RWPE1 (cell line): ENCODE measurements around the gene KRT80.

Experiments
- CTCF ChIA-PET: fragments of 350-600 bp; sonication (Branson Sonifier 250); formaldehyde crosslinking; extraction: SDS; loops from one replicate; lab custom pipeline; 2021; lab: Yijun Ruan, JAX
- POLR2A ChIA-PET: fragments of 400-600 bp; formaldehyde crosslinking; extraction: SDS; loops from one replicate; lab custom pipeline; 2020; ENCODE audit warnings: antibody characterized with exemption; ENCODE audit not compliant: low non-redundant PET; lab: Yijun Ruan, JAX
- DNase-seq: peaks from one replicate; pipeline ENCODE4 v3.0.0; 2012; ENCODE audit warnings: low spot score
- H3K27ac ChIP-seq: fragments of 450-650 bp; 2 replicates; pipeline ENCODE4 v1.5.1; 2017
- TF ChIP-seq, protein P1 (sequence below): fragments of 450-650 bp; conservative IDR thresholded peaks from 2 replicates; pipeline ENCODE4 v1.5.1; 2017; ENCODE audit warnings: low read depth, mild to moderate bottlenecking

The KRT80 gene

DNA sequence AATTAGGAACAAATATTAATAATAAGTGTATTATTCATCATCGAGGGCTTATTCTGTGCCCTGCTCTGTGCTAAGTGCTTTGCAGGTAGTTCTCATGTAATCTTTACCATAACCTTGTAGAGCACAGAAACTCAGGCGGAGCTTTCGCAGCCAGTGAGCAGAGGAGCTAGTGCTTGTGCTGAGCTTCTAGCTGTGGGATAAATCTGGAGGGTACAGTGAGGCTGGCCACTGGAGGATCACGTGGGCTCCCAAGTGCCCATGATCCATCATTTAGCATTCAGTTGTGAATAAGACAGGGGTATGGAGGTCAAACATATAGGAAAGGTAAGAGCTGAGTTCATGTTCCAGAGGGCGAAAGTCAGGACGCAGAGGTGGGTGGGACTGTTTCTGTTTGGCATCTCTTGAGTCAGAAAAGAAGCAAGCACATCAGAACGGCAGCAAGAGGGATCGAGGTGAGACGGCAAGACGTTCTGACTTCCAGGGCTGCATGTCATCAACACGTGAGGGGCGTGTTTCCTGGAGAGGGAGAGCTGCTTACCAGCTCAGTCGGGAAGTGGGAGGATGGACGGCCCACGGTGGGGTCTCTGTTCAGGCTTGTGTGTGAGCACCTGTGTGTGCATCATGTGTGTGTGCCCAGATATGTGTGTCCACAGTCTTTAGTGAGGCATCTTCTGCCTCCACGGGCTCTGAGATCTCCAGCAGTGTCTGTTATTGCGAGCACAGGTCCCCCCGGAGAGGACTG, 16.8 kb upstream of the KRT80 start:
- TF ChIP-seq, protein P1, sequence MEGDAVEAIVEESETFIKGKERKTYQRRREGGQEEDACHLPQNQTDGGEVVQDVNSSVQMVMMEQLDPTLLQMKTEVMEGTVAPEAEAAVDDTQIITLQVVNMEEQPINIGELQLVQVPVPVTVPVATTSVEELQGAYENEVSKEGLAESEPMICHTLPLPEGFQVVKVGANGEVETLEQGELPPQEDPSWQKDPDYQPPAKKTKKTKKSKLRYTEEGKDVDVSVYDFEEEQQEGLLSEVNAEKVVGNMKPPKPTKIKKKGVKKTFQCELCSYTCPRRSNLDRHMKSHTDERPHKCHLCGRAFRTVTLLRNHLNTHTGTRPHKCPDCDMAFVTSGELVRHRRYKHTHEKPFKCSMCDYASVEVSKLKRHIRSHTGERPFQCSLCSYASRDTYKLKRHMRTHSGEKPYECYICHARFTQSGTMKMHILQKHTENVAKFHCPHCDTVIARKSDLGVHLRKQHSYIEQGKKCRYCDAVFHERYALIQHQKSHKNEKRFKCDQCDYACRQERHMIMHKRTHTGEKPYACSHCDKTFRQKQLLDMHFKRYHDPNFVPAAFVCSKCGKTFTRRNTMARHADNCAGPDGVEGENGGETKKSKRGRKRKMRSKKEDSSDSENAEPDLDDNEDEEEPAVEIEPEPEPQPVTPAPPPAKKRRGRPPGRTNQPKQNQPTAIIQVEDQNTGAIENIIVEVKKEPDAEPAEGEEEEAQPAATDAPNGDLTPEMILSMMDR: no peak
- DNase-seq: no peak
- H3K27ac ChIP-seq: peak overlapping the region; percentile 73
- CTCF ChIA-PET: interaction anchor here (0.6 to 1.8 kb wide), 5 partner anchors 12 to 652 kb away, joined by 3 to 5 read pairs (median 3); no protein-coding TSS in a partner anchor
- POLR2A ChIA-PET: interaction anchor here (1.8 kb wide), 1 partner anchor 19 kb away, joined by 4 read pairs; no protein-coding TSS in a partner anchor

DNA sequence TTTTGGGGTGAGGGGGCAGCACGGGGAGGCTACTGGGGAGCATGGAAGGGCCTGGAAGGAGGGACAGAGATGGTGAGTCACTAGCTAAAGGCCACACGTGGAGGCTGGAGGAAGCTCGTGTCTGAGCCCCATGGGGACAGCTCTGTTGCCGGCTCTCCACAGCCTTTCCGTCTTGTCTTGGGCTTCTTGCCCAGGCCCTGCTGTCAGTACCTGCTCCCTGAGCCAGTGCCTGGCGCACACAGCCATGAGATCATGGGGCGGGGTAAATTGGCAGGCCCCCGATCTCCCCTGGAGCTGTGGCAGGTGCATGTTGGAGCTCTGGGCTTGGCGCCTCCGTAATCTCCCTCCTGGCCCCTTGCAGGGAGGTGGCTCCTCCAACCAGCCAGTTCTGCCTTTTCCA, 16.1 kb upstream of the KRT80 start:
- CTCF ChIA-PET: interaction anchor here (0.6 to 1.8 kb wide), 5 partner anchors 14 to 653 kb away, joined by 3 to 5 read pairs (median 3); no protein-coding TSS in a partner anchor
- peak overlapping the region; percentile 73 for H3K27ac ChIP-seq
- TF ChIP-seq, protein P1: no peak
- DNase-seq: no peak
- POLR2A ChIA-PET: interaction anchor here (1.8 kb wide), 1 partner anchor 19 kb away, joined by 4 read pairs; no protein-coding TSS in a partner anchor

DNA sequence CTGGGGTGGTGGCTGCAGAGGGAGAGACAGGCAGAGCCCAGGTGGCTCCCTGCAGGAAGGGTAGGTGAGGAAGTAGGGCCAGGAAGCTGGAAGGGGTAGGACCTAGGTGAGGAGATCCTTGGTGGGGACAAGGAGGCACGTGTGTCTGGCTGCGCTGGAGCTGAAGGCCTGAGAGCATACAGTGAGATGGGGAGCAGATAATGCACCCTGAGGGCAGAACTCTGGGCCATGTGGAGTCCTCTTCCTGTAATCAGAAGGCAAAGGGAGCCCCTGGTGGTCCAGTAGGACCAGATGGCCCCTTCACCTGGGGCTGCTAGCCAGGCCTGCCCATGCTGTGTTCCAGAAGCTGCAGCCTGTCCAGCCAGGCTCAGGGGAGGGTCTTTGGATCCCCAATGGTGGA, 15.3 kb upstream of the KRT80 start:
- CTCF ChIA-PET: interaction anchor here (0.8 to 1.5 kb wide), 3 partner anchors 13 to 72 kb away, joined by 3 to 5 read pairs (median 3); no protein-coding TSS in a partner anchor
- TF ChIP-seq, protein P1: no peak

DNA sequence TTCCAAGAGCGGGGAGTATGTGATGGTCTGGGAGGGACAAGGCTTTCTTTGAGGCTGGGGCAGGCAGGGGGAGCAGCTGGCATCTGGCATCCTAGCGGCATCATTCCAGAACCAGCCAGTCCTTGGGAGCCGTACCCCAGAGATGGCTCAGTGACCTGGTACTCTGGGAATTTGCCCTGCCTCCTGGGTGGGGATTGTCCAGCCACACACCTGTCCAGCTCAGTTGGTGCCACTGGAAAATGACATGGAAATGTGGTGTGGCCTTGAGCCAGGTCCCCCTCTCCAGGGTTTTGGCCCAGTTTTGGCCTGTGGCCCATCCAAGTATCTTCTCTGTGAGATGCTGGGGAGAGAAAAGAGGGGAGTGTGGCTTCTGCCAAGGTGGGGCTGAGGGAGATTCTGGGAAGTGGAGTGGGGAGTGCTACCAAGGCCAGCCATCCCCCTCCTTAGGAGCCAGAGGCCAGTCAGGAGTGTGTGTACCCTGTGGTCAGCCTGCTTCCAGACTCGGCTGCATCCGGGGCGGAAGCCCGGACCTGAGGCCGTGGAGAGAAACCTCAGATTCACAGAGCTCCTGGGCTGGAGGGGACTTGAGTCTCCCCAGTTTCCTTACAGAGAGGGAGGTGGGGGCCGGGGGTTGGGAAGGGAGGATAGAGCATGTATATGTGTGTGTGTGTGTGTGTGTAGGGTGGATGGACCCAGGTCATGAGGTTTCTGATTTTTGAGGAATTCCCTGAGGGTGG, 14.7 kb upstream of the KRT80 start:
- TF ChIP-seq, protein P1: no peak
- no peak for DNase-seq
- H3K27ac ChIP-seq: peak overlapping the region; percentile 73; the same call in 1 of the 2 replicates
- ChIA-PET POLR2A (no interaction called here), CTCF (interaction anchor here (0.6 to 1.5 kb wide), 2 partner anchors 25 to 73 kb away, joined by 3 to 5 read pairs; no protein-coding TSS in a partner anchor)

More for the DNA sequence above, 15.3 kb upstream of the KRT80 start:
- POLR2A ChIA-PET: no interaction called here
- DNase-seq: no peak
- H3K27ac ChIP-seq: peak overlapping the region; percentile 73

DNA sequence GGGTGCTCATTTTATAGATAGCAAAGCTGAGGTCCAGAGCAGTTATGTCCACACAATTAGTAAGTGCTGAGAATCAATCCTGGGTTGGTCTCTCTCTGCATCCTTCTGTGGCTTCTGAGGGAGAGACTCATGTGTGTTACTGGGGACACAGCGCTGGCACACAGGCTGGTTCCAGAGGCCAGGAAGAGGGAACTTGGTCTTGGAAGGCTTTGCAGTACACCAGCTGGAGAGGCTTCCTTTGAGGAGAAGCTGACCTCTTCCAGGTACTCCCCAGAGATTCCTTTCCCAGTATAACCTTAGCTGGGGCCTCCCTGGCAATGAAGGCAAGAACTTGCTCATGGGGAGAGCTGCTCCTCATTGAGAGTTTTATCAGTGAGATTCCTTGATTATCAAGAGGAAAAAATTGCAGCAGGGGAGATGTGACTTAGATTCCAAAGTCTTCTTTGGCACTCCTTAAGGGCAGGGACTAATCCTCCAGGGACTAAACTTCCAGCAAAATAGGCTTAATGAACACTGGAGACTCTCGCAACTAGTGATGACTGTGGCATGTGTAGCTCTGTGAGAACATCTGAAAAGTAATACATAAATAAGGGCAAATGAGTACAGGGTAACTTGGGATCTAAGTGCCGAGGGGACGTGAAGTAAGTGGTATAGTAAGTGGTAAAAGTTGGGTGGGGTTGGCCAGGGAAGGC, 13.9 kb upstream of the KRT80 start:
- TF ChIP-seq, protein P1: no peak
- ChIA-PET CTCF (interaction anchor here (0.6 to 1.5 kb wide), 3 partner anchors 9 to 74 kb away, joined by 3 to 5 read pairs (median 4); no protein-coding TSS in a partner anchor), POLR2A (no interaction called here)
- DNase-seq: no peak
- no peak overlapping the region; the same call in 1 of the 2 replicates for H3K27ac ChIP-seq
